ENCODE measurements around the gene PCNX3. TPM values are rescaled to one million over a fixed set of nuclear protein-coding genes. Genes with fewer than 3 reads are reported as not detected.

The PCNX3 gene
- total and polyA plus RNA-seq, 2 of the 13 experiments (the other 11 are each of a cell fraction or from before 2014, with no cell fraction given), result 16.2 to 23.0 TPM

DNA sequence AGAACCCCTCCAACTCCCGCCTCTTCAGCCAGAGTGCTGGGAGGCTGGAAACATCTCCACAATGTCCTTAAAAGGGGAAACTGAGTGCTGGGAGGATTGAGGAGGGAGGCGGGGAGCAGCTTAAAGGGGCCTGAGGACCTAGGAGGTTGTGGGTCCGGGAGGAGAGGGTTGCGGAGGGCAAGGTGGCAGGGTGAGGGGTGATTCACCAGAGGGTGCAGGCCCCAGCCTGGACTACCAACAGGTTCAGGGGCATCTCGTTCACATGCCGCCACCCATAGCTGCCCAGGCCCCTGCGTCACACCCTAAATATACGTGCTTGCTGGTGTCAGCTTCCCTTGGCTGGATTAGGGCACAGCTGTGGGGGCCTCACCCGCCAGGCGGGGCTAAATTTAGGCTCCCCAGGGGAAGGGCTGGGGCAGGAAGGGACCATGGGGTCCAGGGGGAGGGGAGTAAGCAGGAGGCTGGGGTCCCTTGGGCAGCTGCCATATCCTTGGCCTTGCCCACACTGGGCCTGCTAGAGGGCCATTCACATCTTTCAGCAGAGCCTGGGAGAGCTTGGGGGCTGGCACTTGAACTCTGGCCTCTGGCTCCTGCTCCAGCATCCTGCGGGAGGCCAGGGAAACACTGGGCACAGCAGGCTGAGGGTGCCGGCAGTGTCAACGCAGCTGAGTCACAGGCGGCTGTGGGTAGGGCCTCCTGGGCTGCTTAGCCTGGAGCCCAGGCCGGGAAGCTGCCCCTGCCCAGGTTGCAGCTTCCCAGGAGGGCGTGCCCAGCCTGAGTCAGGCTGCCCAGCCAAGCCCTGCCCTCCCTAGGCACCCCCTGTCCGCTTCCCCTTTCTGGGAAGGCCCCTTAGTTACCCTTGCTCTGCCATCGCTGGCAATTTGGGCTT lies 38.5 kb upstream of the PCNX3 start (continued):
- TF ChIP-seq, protein P1, sequence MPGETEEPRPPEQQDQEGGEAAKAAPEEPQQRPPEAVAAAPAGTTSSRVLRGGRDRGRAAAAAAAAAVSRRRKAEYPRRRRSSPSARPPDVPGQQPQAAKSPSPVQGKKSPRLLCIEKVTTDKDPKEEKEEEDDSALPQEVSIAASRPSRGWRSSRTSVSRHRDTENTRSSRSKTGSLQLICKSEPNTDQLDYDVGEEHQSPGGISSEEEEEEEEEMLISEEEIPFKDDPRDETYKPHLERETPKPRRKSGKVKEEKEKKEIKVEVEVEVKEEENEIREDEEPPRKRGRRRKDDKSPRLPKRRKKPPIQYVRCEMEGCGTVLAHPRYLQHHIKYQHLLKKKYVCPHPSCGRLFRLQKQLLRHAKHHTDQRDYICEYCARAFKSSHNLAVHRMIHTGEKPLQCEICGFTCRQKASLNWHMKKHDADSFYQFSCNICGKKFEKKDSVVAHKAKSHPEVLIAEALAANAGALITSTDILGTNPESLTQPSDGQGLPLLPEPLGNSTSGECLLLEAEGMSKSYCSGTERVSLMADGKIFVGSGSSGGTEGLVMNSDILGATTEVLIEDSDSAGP (CRISPR knock-in tag; IDR thresholded peaks at IDR 0.05; ENCODE audit: borderline replicate concordance), result peak; percentile 49; the same call in 1 of the 2 replicates
- TF ChIP-seq PPARG (CRISPR knock-in tag; conservative IDR thresholded peaks at IDR 0.05) (no peak), PHF21A (CRISPR knock-in tag; IDR thresholded peaks at IDR 0.05) (no peak), YEATS2 (CRISPR knock-in tag; IDR thresholded peaks at IDR 0.05; ENCODE audit: borderline replicate concordance) (peak; percentile 29; the same call in 1 of the 2 replicates), FOXO1 (CRISPR knock-in tag; IDR thresholded peaks at IDR 0.05) (0 out of 2 replicates have a peak, but pooled peaks have one; percentile 23), NR2C2 (CRISPR knock-in tag; IDR thresholded peaks at IDR 0.05; ENCODE audit: borderline replicate concordance) (peak; percentile 47; the same call in 1 of the 2 replicates), NCOA2 (CRISPR knock-in tag; IDR thresholded peaks at IDR 0.05) (no peak), RXRA (CRISPR knock-in tag; IDR thresholded peaks at IDR 0.05) (0 out of 2 replicates have a peak, but pooled peaks have one; percentile 17), BCL6 (CRISPR knock-in tag; IDR thresholded peaks at IDR 0.05) (0 out of 2 replicates have a peak, but pooled peaks have one; percentile 10)
- TF ChIP-seq, protein P2, sequence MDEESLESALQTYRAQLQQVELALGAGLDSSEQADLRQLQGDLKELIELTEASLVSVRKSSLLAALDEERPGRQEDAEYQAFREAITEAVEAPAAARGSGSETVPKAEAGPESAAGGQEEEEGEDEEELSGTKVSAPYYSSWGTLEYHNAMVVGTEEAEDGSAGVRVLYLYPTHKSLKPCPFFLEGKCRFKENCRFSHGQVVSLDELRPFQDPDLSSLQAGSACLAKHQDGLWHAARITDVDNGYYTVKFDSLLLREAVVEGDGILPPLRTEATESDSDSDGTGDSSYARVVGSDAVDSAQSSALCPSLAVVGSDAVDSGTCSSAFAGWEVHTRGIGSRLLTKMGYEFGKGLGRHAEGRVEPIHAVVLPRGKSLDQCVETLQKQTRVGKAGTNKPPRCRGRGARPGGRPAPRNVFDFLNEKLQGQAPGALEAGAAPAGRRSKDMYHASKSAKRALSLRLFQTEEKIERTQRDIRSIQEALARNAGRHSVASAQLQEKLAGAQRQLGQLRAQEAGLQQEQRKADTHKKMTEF (CRISPR knock-in tag; IDR thresholded peaks at IDR 0.05), result 0 out of 2 replicates have a peak, but pooled peaks have one; percentile 31
- TF ChIP-seq, protein P3, sequence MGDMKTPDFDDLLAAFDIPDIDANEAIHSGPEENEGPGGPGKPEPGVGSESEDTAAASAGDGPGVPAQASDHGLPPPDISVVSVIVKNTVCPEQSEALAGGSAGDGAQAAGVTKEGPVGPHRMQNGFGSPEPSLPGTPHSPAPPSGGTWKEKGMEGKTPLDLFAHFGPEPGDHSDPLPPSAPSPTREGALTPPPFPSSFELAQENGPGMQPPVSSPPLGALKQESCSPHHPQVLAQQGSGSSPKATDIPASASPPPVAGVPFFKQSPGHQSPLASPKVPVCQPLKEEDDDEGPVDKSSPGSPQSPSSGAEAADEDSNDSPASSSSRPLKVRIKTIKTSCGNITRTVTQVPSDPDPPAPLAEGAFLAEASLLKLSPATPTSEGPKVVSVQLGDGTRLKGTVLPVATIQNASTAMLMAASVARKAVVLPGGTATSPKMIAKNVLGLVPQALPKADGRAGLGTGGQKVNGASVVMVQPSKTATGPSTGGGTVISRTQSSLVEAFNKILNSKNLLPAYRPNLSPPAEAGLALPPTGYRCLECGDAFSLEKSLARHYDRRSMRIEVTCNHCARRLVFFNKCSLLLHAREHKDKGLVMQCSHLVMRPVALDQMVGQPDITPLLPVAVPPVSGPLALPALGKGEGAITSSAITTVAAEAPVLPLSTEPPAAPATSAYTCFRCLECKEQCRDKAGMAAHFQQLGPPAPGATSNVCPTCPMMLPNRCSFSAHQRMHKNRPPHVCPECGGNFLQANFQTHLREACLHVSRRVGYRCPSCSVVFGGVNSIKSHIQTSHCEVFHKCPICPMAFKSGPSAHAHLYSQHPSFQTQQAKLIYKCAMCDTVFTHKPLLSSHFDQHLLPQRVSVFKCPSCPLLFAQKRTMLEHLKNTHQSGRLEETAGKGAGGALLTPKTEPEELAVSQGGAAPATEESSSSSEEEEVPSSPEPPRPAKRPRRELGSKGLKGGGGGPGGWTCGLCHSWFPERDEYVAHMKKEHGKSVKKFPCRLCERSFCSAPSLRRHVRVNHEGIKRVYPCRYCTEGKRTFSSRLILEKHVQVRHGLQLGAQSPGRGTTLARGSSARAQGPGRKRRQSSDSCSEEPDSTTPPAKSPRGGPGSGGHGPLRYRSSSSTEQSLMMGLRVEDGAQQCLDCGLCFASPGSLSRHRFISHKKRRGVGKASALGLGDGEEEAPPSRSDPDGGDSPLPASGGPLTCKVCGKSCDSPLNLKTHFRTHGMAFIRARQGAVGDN (CRISPR knock-in tag; IDR thresholded peaks at IDR 0.05), result peak; percentile 82
- TF ChIP-seq, protein P4, sequence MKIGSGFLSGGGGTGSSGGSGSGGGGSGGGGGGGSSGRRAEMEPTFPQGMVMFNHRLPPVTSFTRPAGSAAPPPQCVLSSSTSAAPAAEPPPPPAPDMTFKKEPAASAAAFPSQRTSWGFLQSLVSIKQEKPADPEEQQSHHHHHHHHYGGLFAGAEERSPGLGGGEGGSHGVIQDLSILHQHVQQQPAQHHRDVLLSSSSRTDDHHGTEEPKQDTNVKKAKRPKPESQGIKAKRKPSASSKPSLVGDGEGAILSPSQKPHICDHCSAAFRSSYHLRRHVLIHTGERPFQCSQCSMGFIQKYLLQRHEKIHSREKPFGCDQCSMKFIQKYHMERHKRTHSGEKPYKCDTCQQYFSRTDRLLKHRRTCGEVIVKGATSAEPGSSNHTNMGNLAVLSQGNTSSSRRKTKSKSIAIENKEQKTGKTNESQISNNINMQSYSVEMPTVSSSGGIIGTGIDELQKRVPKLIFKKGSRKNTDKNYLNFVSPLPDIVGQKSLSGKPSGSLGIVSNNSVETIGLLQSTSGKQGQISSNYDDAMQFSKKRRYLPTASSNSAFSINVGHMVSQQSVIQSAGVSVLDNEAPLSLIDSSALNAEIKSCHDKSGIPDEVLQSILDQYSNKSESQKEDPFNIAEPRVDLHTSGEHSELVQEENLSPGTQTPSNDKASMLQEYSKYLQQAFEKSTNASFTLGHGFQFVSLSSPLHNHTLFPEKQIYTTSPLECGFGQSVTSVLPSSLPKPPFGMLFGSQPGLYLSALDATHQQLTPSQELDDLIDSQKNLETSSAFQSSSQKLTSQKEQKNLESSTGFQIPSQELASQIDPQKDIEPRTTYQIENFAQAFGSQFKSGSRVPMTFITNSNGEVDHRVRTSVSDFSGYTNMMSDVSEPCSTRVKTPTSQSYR (CRISPR knock-in tag; IDR thresholded peaks at IDR 0.05; ENCODE audit: borderline replicate concordance), result peak; percentile 21; the same call in 1 of the 2 replicates
